ENCODE data around the gene ARL4A.
"Not testable (repeated sequence)": the region's sequence is repeated elsewhere in the genome, so short reads cannot be mapped to it uniquely, and the experiment has no call there.

ARL4A gene, protein sequence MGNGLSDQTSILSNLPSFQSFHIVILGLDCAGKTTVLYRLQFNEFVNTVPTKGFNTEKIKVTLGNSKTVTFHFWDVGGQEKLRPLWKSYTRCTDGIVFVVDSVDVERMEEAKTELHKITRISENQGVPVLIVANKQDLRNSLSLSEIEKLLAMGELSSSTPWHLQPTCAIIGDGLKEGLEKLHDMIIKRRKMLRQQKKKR

DNA sequence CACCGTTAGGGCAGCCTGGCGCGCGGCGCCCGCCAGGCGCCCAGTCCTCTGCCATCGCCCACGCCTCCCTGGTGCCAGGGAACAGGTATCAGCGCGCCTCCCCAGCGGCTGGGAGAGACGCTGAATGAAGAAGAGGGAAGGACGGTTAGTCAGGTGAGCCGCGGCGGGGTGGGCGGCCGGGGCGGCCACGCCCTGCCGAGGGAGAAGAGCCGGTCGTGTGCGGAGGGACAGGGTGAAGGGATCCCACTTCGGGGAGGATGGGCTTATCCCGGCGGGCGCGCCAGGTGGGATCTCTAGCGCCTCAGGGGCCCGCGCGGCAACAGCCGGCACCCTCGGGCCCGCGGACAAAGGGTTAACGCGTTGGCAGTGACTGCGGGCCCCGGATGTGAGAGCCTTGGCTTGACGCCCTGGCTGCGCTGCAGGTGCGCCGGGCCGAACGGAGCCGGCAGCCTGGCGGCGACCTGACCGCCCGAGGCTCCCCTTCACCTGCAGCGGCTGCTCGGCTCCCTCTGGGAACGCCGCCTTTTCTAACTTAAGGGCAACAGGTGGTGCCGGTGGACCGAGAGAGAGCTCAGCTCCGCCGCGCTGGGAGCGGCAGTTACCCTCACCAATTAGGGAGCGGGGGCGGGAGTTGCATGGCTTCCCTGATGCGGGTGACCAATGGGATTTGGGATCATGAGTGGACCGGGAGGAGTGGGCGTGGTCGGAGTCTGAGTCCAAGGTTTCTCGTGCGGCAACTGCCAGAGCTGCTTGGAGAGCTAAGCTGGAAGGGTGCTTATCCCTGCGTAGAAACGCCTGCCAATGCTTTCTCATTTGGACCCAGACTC, at the start of gene ARL4A:
TSS of gene ARL4A (plus strand) at position 743 of the 827 bp plus-strand sequence. CDS start 622 bp downstream, outside the sequence.
- ATAC-seq (replicated peaks; ENCODE audit: extremely low read depth, poor library complexity, severe bottlenecking), result peak; percentile 31
- H3K27me3 Mint-ChIP-seq, result no peaks in the 10 kb centered on the region
- peak within 1 kb of the TSS; percentile 93 for H3K27ac Mint-ChIP-seq (ENCODE audit: low read depth)
- H3K4me3 Mint-ChIP-seq, result peak within 1 kb of the TSS; percentile 95
- H3K9me3 Mint-ChIP-seq, result no peaks in the 10 kb centered on the region
- DNase-seq (ENCODE audit: low spot score in 2 of 2), result peak; percentile 67 to 72
- peaks cover 19% of the 10 kb centered on the region for H3K4me1 Mint-ChIP-seq
- H3K36me3 Mint-ChIP-seq (ENCODE audit: insufficient read depth), result peaks cover 23% of the 10 kb centered on the region

GRCh38 chr7:12637819-12638592, 49.4 kb upstream of the ARL4A start:
- ATAC-seq (replicated peaks; ENCODE audit: extremely low read depth, poor library complexity, severe bottlenecking) (peak; percentile 52), DNase-seq (ENCODE audit: low spot score in 2 of 2) (no peak)
- H3K36me3 Mint-ChIP-seq (ENCODE audit: insufficient read depth), result peaks cover 5% of the 10 kb centered on the region
- no peaks in the 10 kb centered on the region for H3K9me3 Mint-ChIP-seq
- H3K27ac Mint-ChIP-seq (ENCODE audit: low read depth), result peak overlapping the region; percentile 36
- peaks cover 15% of the 10 kb centered on the region for H3K4me1 Mint-ChIP-seq
- H3K4me3 Mint-ChIP-seq, result peak overlapping the region; percentile 49
- no peaks in the 10 kb centered on the region for H3K27me3 Mint-ChIP-seq

- H3K9me3 Mint-ChIP-seq, result no peaks in the 10 kb centered on the region
- H3K4me1 Mint-ChIP-seq, result peaks cover 15% of the 10 kb centered on the region
- no peak overlapping the region for H3K27ac Mint-ChIP-seq (ENCODE audit: low read depth)
- peak; percentile 48 for ATAC-seq (replicated peaks; ENCODE audit: extremely low read depth, poor library complexity, severe bottlenecking)
- DNase-seq (ENCODE audit: low spot score in 2 of 2), result no peak
- no peaks in the 10 kb centered on the region for H3K27me3 Mint-ChIP-seq
- no peak overlapping the region for H3K4me3 Mint-ChIP-seq
- peaks cover 5% of the 10 kb centered on the region for H3K36me3 Mint-ChIP-seq (ENCODE audit: insufficient read depth)
These were observed 48.5 kb upstream of the ARL4A start for GRCh38 chr7:12638851-12639456.

- DNase-seq (ENCODE audit: low spot score in 2 of 2) (no peak), ATAC-seq (replicated peaks; ENCODE audit: extremely low read depth, poor library complexity, severe bottlenecking) (no peak)
- Mint-ChIP-seq H3K9me3 (no peaks in the 10 kb centered on the region), H3K27me3 (no peaks in the 10 kb centered on the region), H3K27ac (ENCODE audit: low read depth) (no peak overlapping the region), H3K4me1 (peaks cover 15% of the 10 kb centered on the region), H3K4me3 (no peak overlapping the region), H3K36me3 (ENCODE audit: insufficient read depth) (peaks cover 5% of the 10 kb centered on the region)
These were observed 46.9 kb upstream of the ARL4A start for GRCh38 chr7:12640299-12641096.

- DNase-seq (ENCODE audit: low spot score in 2 of 2), result no peak
- Mint-ChIP-seq H3K4me3 (no peak overlapping the region), H3K4me1 (peaks cover 9% of the 10 kb centered on the region), H3K27ac (ENCODE audit: low read depth) (no peak overlapping the region), H3K27me3 (no peaks in the 10 kb centered on the region), H3K36me3 (ENCODE audit: insufficient read depth) (peaks cover 2% of the 10 kb centered on the region), H3K9me3 (no peaks in the 10 kb centered on the region)
- no peak for ATAC-seq (replicated peaks; ENCODE audit: extremely low read depth, poor library complexity, severe bottlenecking)
These were observed 46.2 kb upstream of the ARL4A start for GRCh38 chr7:12641196-12641595.

- H3K4me1 Mint-ChIP-seq, result peaks cover 6% of the 10 kb centered on the region
- no peak overlapping the region for H3K4me3 Mint-ChIP-seq
- H3K27me3 Mint-ChIP-seq, result no peaks in the 10 kb centered on the region
- ATAC-seq (replicated peaks; ENCODE audit: extremely low read depth, poor library complexity, severe bottlenecking) (no peak), DNase-seq (ENCODE audit: low spot score in 2 of 2) (no peak)
- H3K9me3 Mint-ChIP-seq, result no peaks in the 10 kb centered on the region
- H3K27ac Mint-ChIP-seq (ENCODE audit: low read depth), result no peak overlapping the region
- H3K36me3 Mint-ChIP-seq (ENCODE audit: insufficient read depth), result no peaks in the 10 kb centered on the region
These were observed 44.9 kb upstream of the ARL4A start for GRCh38 chr7:12642508-12642907.

DNA sequence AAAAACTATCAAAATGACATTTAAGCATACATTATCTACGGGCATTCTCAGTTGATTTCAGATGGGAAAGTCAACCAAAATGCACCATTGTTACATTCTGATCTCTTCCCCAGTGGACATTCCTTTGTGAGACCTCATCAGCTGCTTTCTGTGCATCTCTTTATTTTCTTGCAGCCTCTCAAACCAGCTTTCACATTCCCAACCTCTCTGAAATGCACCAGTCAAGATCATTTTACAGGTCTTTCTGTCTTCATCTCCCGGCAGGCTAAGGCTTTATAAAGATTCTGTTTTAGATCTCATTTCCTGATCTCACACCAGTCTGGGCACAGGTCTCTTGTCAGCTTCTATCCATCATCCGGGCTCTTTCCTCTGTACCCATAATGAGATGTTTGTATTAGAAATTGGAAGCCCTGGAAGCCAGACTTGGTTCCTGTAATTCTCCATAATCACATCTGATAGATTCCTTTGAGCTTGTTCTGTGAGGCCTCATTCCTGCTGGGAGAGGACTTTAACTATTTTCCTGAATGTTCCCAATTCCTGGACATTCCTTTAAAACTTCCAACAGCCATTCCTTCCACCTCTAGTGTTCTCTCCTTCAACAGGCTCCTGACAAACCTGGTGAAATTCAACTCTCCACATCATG, 44.3 kb upstream of the ARL4A start:
- ATAC-seq (replicated peaks; ENCODE audit: extremely low read depth, poor library complexity, severe bottlenecking), result no peak
- no peaks in the 10 kb centered on the region for H3K9me3 Mint-ChIP-seq
- H3K4me1 Mint-ChIP-seq, result peaks cover 3% of the 10 kb centered on the region
- no peaks in the 10 kb centered on the region for H3K36me3 Mint-ChIP-seq (ENCODE audit: insufficient read depth)
- no peak for DNase-seq (ENCODE audit: low spot score in 2 of 2)
- H3K4me3 Mint-ChIP-seq, result no peak overlapping the region
- H3K27ac Mint-ChIP-seq (ENCODE audit: low read depth), result no peak overlapping the region
- no peaks in the 10 kb centered on the region for H3K27me3 Mint-ChIP-seq

DNA sequence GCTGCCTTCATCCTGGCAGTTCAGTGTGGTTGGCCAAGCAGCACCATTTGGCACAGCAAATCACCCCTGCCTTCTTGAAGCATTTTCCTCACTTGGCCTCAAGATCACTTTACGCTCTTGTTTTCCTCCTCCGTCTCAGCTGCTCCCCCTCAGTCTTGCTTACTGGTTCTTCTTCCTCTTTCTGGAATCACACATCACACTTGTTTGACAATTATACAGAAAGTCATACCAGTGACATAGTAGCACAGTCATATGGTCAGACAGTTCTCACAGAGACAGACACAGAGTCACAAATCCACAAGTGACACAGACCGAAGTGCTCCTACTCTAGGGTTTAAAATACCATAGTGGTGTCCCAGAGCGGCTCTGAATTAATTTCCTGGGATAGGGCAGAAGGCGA, 43.8 kb upstream of the ARL4A start:
- ATAC-seq (replicated peaks; ENCODE audit: extremely low read depth, poor library complexity, severe bottlenecking) (no peak), DNase-seq (ENCODE audit: low spot score in 2 of 2) (no peak)
- Mint-ChIP-seq H3K9me3 (no peaks in the 10 kb centered on the region), H3K4me1 (no peaks in the 10 kb centered on the region), H3K36me3 (ENCODE audit: insufficient read depth) (no peaks in the 10 kb centered on the region), H3K27ac (ENCODE audit: low read depth) (no peak overlapping the region), H3K27me3 (no peaks in the 10 kb centered on the region), H3K4me3 (no peak overlapping the region)

- not testable (repeated sequence) for H3K27ac Mint-ChIP-seq (ENCODE audit: low read depth); H3K4me1 Mint-ChIP-seq; H3K27me3 Mint-ChIP-seq
These were observed 42.2 kb upstream of the ARL4A start for GRCh38 chr7:12645212-12645611.

DNA sequence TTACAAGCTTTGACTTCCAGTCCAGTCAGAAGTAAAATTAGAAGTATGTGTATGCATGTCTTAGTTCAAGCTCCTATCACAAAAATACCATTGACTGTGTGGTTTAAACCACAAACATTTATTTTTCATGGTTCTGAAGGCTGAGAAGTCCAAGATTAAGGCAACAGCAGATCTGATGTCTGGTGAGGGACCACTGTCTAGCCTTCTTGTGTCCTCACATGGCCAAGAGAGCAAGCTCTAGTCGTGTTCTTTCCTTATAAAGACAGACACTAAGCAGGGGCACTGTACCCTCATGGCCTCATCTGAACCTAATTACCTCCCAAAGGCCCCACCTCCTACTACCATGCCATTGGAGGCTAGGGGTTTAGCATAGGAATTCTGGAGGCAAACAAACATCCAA, 41.3 kb upstream of the ARL4A start:
- Mint-ChIP-seq H3K9me3 (no peaks in the 10 kb centered on the region), H3K4me3 (no peak overlapping the region), H3K27ac (ENCODE audit: low read depth) (no peak overlapping the region), H3K4me1 (no peaks in the 10 kb centered on the region), H3K36me3 (ENCODE audit: insufficient read depth) (no peaks in the 10 kb centered on the region), H3K27me3 (no peaks in the 10 kb centered on the region)
- ATAC-seq (replicated peaks; ENCODE audit: extremely low read depth, poor library complexity, severe bottlenecking), result no peak
- DNase-seq (ENCODE audit: low spot score in 2 of 2), result no peak

More at GRCh38 chr7:12645212-12645611, 42.2 kb upstream of the ARL4A start:
- not testable (repeated sequence) for ATAC-seq (replicated peaks; ENCODE audit: extremely low read depth, poor library complexity, severe bottlenecking); DNase-seq (ENCODE audit: low spot score in 2 of 2); H3K36me3 Mint-ChIP-seq (ENCODE audit: insufficient read depth); H3K9me3 Mint-ChIP-seq; H3K4me3 Mint-ChIP-seq

DNA sequence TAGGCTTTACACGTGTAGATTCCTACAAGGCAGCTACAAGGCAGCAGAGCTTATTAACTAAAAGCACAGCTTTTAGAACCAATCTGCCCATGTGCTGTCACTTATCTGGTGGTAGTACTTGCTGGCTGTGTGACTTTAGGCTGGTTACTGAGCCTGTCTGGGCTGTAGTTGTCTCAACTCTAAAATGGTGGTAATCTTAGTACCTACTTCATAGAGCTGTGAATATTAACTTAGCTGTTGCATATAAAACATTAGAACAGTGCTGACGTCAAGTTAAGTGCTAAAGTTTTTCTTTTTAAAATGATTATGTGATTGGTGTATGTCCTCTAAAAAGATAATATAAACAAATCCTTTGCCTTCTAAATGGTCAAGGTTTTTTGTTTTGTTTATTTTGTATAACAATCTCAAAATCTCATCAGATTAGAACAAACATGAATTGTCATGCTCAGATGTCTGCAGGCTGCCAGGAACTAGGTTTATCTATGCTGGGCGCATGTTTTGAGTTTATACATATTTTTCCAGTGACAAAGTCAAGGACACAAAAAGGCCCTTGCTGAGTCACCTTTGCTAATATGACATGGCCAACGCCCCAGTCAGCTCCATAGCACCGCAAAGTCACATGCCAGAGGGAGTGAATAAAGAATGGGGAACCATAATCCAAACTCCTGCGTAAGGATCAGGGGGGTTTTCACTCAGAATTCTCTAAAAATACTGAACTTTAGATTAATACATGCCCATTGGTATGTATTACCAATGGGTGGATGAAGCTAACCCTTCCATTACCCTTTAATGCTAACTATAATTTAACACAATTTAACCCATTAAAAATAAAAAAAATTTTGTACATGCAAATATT, 39.8 kb upstream of the ARL4A start:
- no peak overlapping the region for H3K27ac Mint-ChIP-seq (ENCODE audit: low read depth)
- H3K9me3 Mint-ChIP-seq, result no peaks in the 10 kb centered on the region
- H3K4me1 Mint-ChIP-seq, result no peaks in the 10 kb centered on the region
- no peaks in the 10 kb centered on the region for H3K36me3 Mint-ChIP-seq (ENCODE audit: insufficient read depth)
- no peak overlapping the region for H3K4me3 Mint-ChIP-seq
- H3K27me3 Mint-ChIP-seq, result no peaks in the 10 kb centered on the region
- DNase-seq (ENCODE audit: low spot score in 2 of 2) (no peak), ATAC-seq (replicated peaks; ENCODE audit: extremely low read depth, poor library complexity, severe bottlenecking) (no peak)
